WTC11 (cell line): Measurements from ENCODE around the gene DPEP2NB. TPM values are rescaled to one million over a fixed set of nuclear protein-coding genes. Genes with fewer than 3 reads are reported as not detected.
A peak's percentile ranks its signal among the peaks of the same experiment; 100 is the strongest.

Experiments used
- ATAC-seq: fragments of 200-7000 bp; cut with Tn5 transposase; 2 replicates; pipeline ENCODE4 v1.10.0; 2021; ENCODE audit warnings: mild to moderate bottlenecking, moderate library complexity
- CTCF ChIA-PET: fragments of 300-600 bp; sonication (Branson Sonifier 250); formaldehyde crosslinking; loops from one replicate; lab custom pipeline; 2021; ENCODE audit warnings: antibody characterized with exemption; lab: Charles Lee
- POLR2A ChIA-PET: fragments of 350-600 bp; sonication (Branson Sonifier 250); formaldehyde crosslinking; loops from one replicate; lab custom pipeline; 2021; ENCODE audit warnings: antibody characterized with exemption; lab: Charles Lee
- DNase-seq: peaks from one replicate; pipeline ENCODE4 v3.0.0; 2021; ENCODE audit warnings: low spot score
- H3K27ac Mint-ChIP-seq: 2 replicates; pipeline ENCODE4 v1.8.0; 2021; ENCODE audit warnings: mixed read lengths
- H3K27me3 Mint-ChIP-seq: 2 replicates; pipeline ENCODE4 v1.8.0; 2021; ENCODE audit warnings: low read depth, mild to moderate bottlenecking, moderate library complexity, mixed read lengths
- H3K36me3 Mint-ChIP-seq: 2 replicates; pipeline ENCODE4 v1.8.0; 2021; ENCODE audit warnings: mixed read lengths
- H3K4me1 Mint-ChIP-seq: 2 replicates; pipeline ENCODE4 v1.8.0; 2022; ENCODE audit warnings: mixed read lengths
- H3K4me3 Mint-ChIP-seq: 2 replicates; pipeline ENCODE4 v1.8.0; 2021; ENCODE audit warnings: mild to moderate bottlenecking, moderate library complexity, mixed read lengths
- H3K9me3 Mint-ChIP-seq: 2 replicates; pipeline ENCODE4 v1.8.0; 2021; ENCODE audit warnings: mixed read lengths
- EMX1 ChIP-seq: fragments of 250-450 bp; sonication (Bioruptor Pico); IDR thresholded peaks from 2 replicates; pipeline ENCODE4 v1.8.0; 2021; ENCODE audit warnings: mild to moderate bottlenecking
- ERG ChIP-seq: fragments of 250-450 bp; sonication (Bioruptor Pico); IDR thresholded peaks from 2 replicates; pipeline ENCODE4 v1.8.0; 2021; ENCODE audit warnings: mild to moderate bottlenecking
- FOXK1 ChIP-seq: sonication (generic); formaldehyde crosslinking; IDR thresholded peaks from 2 replicates; pipeline ENCODE4 v1.8.0; 2022; ENCODE audit warnings: mild to moderate bottlenecking, moderate library complexity, missing genetic modification reagents
- FOXP4 ChIP-seq: sonication (generic); formaldehyde crosslinking; IDR thresholded peaks from 2 replicates; pipeline ENCODE4 v1.8.0; 2022; ENCODE audit warnings: mild to moderate bottlenecking, missing genetic modification reagents
- HMGA2 ChIP-seq: fragments of 250-450 bp; sonication (Bioruptor Pico); IDR thresholded peaks from 2 replicates; pipeline ENCODE4 v1.4.0; 2021; ENCODE audit warnings: mild to moderate bottlenecking, moderate library complexity
- JUN ChIP-seq: sonication (generic); formaldehyde crosslinking; IDR thresholded peaks from 2 replicates; pipeline ENCODE4 v1.8.0; 2023; ENCODE audit warnings: mild to moderate bottlenecking, missing genetic modification reagents
- KAT7 ChIP-seq: sonication (generic); formaldehyde crosslinking; IDR thresholded peaks from 2 replicates; pipeline ENCODE4 v1.8.1; 2023; ENCODE audit warnings: missing genetic modification reagents, mild to moderate bottlenecking, borderline replicate concordance
- MAX ChIP-seq: sonication (generic); formaldehyde crosslinking; IDR thresholded peaks from 2 replicates; pipeline ENCODE4 v1.8.0; 2022; ENCODE audit warnings: mild to moderate bottlenecking, missing genetic modification reagents
- MLX ChIP-seq: sonication (generic); formaldehyde crosslinking; IDR thresholded peaks from 2 replicates; pipeline ENCODE4 v1.8.1; 2023; ENCODE audit warnings: mild to moderate bottlenecking, missing genetic modification reagents, moderate library complexity
- MYBL2 ChIP-seq: sonication (generic); formaldehyde crosslinking; IDR thresholded peaks from 2 replicates; pipeline ENCODE4 v1.8.1; 2023; ENCODE audit warnings: mild to moderate bottlenecking, moderate library complexity, missing genetic modification reagents
- NFATC4 ChIP-seq: fragments of 250-450 bp; sonication (Bioruptor Pico); IDR thresholded peaks from 2 replicates; pipeline ENCODE4 v1.9.0; 2021; ENCODE audit warnings: mild to moderate bottlenecking
- OVOL2 ChIP-seq: fragments of 250-450 bp; sonication (Bioruptor Pico); IDR thresholded peaks from 2 replicates; pipeline ENCODE4 v1.9.0; 2021; ENCODE audit warnings: mild to moderate bottlenecking, borderline replicate concordance
- PRDM15 ChIP-seq: sonication (generic); formaldehyde crosslinking; IDR thresholded peaks from 2 replicates; pipeline ENCODE4 v1.8.0; 2022; ENCODE audit warnings: missing genetic modification reagents
- RORB ChIP-seq: fragments of 250-450 bp; sonication (Bioruptor Pico); IDR thresholded peaks from 2 replicates; pipeline ENCODE4 v1.9.0; 2021; ENCODE audit warnings: mild to moderate bottlenecking
- TCF7 ChIP-seq: sonication (generic); formaldehyde crosslinking; IDR thresholded peaks from 2 replicates; pipeline ENCODE4 v1.8.0; 2022; ENCODE audit warnings: mild to moderate bottlenecking, low read depth, missing genetic modification reagents, moderate library complexity
- TEAD4 ChIP-seq: sonication (generic); formaldehyde crosslinking; IDR thresholded peaks from 2 replicates; pipeline ENCODE4 v1.8.0; 2022; ENCODE audit warnings: mild to moderate bottlenecking, missing genetic modification reagents
- TP53 ChIP-seq: sonication (generic); formaldehyde crosslinking; IDR thresholded peaks from 2 replicates; pipeline ENCODE4 v1.8.1; 2023; ENCODE audit warnings: mild to moderate bottlenecking, missing genetic modification reagents
- ZNF121 ChIP-seq: sonication (generic); formaldehyde crosslinking; IDR thresholded peaks from 2 replicates; pipeline ENCODE4 v1.8.0; 2023; ENCODE audit warnings: missing genetic modification reagents
- ZNF138 ChIP-seq: sonication (generic); formaldehyde crosslinking; conservative IDR thresholded peaks from 2 replicates; pipeline ENCODE4 v1.8.1; 2022; ENCODE audit warnings: mild to moderate bottlenecking, moderate library complexity, missing genetic modification reagents
- ZNF219 ChIP-seq: sonication (generic); formaldehyde crosslinking; IDR thresholded peaks from 2 replicates; pipeline ENCODE4 v1.8.0; 2023; ENCODE audit warnings: missing genetic modification reagents, mild to moderate bottlenecking, borderline replicate concordance
- ZNF512 ChIP-seq: sonication (generic); formaldehyde crosslinking; IDR thresholded peaks from 2 replicates; pipeline ENCODE4 v1.8.1; 2022; ENCODE audit warnings: missing genetic modification reagents, borderline replicate concordance
- ZNF671 ChIP-seq: fragments of 250-450 bp; sonication (Bioruptor Pico); IDR thresholded peaks from 2 replicates; pipeline ENCODE4 v1.8.0; 2021; ENCODE audit warnings: mild to moderate bottlenecking
- total RNA-seq: library from RNA; stranded (reverse); gene quantifications from 3 replicates; pipeline ENCODE4 v1.2.3, GENCODE V29; 2021
- TF ChIP-seq, protein P1 (sequence below): sonication (generic); formaldehyde crosslinking; IDR thresholded peaks from 2 replicates; pipeline ENCODE4 v1.8.0; 2023; ENCODE audit warnings: missing genetic modification reagents
- TF ChIP-seq, protein P2 (sequence below): sonication (generic); formaldehyde crosslinking; IDR thresholded peaks from 2 replicates; pipeline ENCODE4 v1.8.1; 2022; ENCODE audit warnings: mild to moderate bottlenecking, moderate library complexity, missing genetic modification reagents
- TF ChIP-seq, protein P3 (sequence below): fragments of 250-450 bp; sonication (Bioruptor Pico); IDR thresholded peaks from 2 replicates; pipeline ENCODE4 v2.1.2; 2022; ENCODE audit warnings: mild to moderate bottlenecking, moderate library complexity

Gene DPEP2NB
- total RNA-seq, 1 experiment from 2014 or later, result not detected

DNA sequence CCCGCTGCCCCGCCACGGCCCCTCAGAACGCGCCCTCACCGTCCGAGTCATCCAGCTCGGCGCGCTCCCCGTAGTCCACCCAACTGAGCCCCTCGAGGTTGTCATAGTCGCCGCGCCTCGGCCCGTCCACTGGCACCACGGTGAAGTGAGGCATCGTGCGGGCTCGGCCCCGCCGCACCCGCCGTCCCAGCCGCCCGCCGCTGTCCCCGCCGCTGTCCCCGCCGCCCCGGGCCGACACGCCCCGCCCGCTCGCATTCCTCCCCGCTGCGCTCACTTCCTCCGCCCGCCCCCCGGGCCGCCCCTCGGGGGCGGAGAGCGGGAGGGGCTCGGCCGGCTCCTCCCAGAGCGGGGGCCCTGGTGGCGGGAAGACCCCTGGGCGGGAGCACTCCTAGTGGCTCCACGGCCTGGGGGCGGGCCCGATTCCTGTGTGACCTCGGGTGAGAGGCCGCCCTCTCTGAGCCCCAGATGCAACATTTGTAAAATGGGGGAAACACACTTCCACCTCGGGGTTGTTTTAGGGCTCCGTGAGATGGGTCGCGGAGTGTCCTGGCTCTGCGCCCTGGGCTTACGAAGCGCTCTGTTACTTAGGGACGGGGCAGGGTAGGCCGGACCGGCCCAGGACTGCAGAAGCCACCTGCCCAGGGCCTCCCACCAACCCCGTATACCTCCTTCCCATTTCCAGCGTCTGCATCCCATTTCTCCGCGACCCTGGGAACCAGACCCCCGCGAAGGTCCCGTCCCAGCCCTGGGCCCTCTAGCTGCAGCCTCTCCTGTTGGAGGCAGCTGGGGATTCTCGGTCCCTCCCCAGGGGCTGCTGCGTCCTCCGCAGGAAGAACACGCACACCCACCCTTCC is 47.1 kb downstream of the DPEP2NB start, which contains the start of gene SLC12A4:
Gene SLC12A4 (minus strand): TSS at position 238 of the 854 bp plus-strand sequence. CDS start 84 bp downstream, at position 154.
- ATAC-seq (peak; percentile 75), DNase-seq (peak; percentile 78)
- H3K9me3 Mint-ChIP-seq, result no peaks in the 10 kb centered on the region
- peaks cover 44% of the 10 kb centered on the region for H3K4me1 Mint-ChIP-seq
- 0 out of 2 replicates have a peak, but pooled peaks cover 5% of the 10 kb centered on the region for H3K36me3 Mint-ChIP-seq
- peak within 1 kb of the TSS; percentile 97 for H3K4me3 Mint-ChIP-seq
- H3K27me3 Mint-ChIP-seq, result peaks cover 5% of the 10 kb centered on the region; the same call in 1 of the 2 replicates
- ChIA-PET POLR2A (interaction anchor here (1.1 kb wide), 1 partner anchor 84 kb away, joined by 3 read pairs; the partner anchor contains the start of gene NRN1L), CTCF (interaction anchor here (0.6 to 1.7 kb wide), 5 partner anchors 12 to 399 kb away, joined by 3 read pairs; partner anchors contain the start of genes DPEP3, NRN1L, PRMT7 and SLC7A6OS)
- H3K27ac Mint-ChIP-seq, result peak within 1 kb of the TSS; percentile 92
- TF ChIP-seq ERG (CRISPR knock-in tag) (no peak), OVOL2 (CRISPR knock-in tag) (no peak), NFATC4 (no peak), MYBL2 (CRISPR knock-in tag) (0 out of 2 replicates have a peak, but pooled peaks have one; percentile 11), ZNF138 (CRISPR knock-in tag) (no peak), JUN (CRISPR knock-in tag) (no peak), HMGA2 (CRISPR knock-in tag) (no peak), PRDM15 (CRISPR knock-in tag) (no peak), ZNF219 (CRISPR knock-in tag) (no peak), MAX (CRISPR knock-in tag) (no peak), ZNF512 (CRISPR knock-in tag) (no peak), ZNF121 (peak; percentile 99), TEAD4 (CRISPR knock-in tag) (no peak), TP53 (no peak), FOXP4 (CRISPR knock-in tag) (no peak), FOXK1 (CRISPR knock-in tag) (peak; percentile 26; the same call in 1 of the 2 replicates), TCF7 (CRISPR knock-in tag) (no peak), KAT7 (CRISPR knock-in tag) (no peak), MLX (CRISPR knock-in tag) (no peak), EMX1 (CRISPR knock-in tag) (no peak), ZNF671 (CRISPR knock-in tag) (no peak), RORB (no peak)
- TF ChIP-seq, protein P1, sequence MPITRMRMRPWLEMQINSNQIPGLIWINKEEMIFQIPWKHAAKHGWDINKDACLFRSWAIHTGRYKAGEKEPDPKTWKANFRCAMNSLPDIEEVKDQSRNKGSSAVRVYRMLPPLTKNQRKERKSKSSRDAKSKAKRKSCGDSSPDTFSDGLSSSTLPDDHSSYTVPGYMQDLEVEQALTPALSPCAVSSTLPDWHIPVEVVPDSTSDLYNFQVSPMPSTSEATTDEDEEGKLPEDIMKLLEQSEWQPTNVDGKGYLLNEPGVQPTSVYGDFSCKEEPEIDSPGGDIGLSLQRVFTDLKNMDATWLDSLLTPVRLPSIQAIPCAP (CRISPR knock-in tag), result no peak
- TF ChIP-seq, protein P2, sequence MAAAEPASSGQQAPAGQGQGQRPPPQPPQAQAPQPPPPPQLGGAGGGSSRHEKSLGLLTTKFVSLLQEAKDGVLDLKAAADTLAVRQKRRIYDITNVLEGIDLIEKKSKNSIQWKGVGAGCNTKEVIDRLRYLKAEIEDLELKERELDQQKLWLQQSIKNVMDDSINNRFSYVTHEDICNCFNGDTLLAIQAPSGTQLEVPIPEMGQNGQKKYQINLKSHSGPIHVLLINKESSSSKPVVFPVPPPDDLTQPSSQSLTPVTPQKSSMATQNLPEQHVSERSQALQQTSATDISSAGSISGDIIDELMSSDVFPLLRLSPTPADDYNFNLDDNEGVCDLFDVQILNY (CRISPR knock-in tag), result peak; percentile 99
- TF ChIP-seq, protein P3, sequence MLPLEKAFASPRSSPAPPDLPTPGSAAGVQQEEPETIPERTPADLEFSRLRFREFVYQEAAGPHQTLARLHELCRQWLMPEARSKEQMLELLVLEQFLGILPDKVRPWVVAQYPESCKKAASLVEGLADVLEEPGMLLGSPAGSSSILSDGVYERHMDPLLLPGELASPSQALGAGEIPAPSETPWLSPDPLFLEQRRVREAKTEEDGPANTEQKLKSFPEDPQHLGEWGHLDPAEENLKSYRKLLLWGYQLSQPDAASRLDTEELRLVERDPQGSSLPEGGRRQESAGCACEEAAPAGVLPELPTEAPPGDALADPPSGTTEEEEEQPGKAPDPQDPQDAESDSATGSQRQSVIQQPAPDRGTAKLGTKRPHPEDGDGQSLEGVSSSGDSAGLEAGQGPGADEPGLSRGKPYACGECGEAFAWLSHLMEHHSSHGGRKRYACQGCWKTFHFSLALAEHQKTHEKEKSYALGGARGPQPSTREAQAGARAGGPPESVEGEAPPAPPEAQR (CRISPR knock-in tag), result peak; percentile 79; the same call in 1 of the 2 replicates
